Measurements from ENCODE around the gene UBN1.

Gene UBN1

DNA sequence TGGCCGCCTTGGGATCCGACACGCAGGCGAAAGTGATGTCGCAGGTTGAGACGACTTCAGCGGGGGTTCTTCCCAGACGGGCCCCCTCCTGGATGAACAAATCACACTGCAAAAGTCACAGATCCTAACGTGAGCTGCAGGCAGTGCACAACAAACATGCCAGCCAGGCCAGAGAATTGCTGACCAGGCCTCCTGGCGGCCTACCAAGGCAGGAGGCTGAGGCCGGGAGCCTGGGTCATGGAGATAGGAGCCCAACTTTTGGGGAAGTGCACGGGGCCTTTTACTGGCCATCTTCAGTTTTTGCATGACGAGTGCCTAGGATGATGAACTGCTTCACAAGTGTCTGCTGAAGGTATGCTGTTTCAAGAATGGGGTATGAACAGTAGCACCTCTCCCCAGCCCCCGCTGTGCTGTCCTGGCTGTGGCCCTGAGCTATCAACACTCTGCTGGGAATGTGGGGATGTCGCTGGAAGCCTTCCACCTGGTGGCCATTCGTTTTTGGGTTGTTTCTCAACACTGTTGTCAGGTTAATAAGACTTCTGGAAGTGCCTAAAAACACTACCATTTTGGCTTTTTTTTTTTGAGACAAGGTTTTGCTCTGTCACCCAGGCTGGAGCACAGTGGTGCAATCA is 32.6 kb upstream of the UBN1 start:
- DNase-seq, result no peak

DNA sequence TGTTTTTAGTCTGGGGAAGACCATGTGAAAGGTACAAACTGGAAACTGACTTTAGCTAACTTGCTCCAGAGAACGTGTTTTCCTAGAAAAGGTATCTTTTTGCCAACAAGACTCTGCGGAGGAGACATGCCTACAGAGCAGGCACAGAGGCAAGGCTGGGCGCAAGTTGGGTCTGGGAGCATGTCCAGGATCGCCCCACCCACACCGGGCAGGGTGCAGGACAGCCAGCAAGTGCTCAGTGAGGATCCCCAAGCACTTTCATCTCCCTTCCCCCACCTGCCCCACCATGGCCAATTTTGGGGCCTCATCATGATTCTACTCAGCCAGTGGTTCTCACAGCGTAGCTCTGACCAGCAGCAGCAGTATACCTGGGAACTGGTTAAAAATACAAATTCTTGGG is 26.6 kb upstream of the UBN1 start:
- DNase-seq, result no peak

DNA sequence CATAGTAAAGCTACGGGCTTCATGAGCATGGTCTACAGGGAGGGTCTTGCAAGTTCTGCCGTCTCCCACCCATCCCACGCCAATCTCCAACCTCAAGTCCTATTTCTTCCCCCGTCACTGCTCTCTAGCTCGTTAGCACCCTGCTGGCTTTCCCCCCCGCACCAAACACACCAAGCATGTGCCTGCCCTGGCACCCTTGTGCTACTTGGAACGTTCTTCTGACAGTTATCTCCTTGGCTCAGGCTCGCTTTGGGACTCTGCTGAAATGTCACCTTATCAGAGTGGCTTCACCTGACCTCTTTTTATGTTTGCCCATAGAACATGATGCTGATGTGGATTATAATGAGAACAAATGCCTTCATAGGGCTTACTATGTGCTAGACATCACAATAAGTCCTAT is 22.1 kb upstream of the UBN1 start:
- DNase-seq, result no peak

DNA sequence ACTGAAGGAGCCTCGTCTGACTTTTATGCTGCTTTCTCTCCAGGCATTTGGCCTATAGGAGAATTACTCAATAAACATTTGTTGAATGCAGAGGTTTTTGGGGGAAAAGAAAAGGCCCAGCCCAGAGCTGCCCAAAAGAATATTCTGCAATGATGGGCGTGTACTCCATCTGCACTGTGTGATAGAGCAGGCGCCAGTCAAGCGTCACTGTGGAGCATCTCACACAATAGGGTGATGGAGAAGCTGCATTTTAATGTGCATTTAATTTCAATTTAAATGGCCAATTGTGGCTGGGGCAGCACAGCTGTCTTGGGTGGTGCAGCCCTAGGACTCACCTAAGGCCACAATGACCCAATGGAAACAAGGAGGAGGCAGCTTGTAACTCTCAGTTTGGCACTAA is 20.8 kb upstream of the UBN1 start:
- DNase-seq, result no peak

DNA sequence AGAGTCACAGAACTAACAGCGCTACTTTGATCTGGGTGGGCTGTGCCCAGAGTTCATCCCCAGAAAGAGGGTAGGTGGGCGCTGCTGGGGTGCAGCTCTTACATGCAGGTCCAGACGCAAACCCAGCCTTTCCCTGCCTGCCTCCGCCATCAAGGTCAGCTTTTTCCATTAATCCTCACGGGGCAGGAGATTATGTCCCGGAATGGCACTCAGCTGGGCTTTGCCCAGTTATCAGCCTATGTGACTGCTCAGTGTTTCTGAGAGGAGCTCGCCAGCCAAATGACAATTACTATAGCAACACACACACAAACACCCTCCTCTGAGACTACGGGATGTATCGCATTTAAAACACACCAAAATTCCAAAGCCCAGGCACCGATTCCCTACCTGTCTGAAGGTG is 20.3 kb upstream of the UBN1 start:
- DNase-seq, result no peak

DNA sequence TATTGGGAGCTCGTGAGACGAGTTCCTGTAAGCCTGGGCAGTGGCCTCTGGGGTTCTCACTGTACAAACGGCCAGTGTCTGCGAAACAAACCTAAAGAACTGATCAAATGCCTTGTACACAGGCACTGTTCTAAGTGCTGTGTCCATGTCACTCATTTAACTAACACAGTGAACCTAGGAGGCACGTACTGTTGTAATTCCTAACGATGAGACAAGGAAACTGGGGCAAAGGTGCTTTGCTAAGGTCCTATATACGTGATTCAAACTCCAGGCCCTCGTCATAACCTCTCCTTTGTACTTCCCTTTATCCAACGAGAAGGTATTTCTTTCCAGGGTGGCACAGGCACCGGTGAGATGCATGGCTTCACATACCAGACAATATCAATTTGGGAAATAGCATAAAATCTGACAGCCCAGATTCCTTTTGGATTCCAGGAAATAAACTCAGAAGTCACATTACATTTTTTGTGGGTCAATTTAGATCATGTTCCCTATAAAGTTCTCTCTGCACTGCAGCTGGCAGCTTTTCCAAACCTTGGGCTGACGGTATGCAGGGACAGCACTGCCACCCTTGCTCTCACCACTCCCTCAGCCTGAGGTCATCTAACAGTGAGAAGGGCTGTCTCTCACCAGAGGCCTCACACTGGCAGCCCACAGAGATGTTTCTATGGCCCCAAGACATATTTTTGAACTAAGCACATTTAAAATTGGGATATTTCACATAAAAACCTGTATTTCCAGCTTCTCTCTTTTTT is 18.5 kb upstream of the UBN1 start:
- DNase-seq, result no peak

DNA sequence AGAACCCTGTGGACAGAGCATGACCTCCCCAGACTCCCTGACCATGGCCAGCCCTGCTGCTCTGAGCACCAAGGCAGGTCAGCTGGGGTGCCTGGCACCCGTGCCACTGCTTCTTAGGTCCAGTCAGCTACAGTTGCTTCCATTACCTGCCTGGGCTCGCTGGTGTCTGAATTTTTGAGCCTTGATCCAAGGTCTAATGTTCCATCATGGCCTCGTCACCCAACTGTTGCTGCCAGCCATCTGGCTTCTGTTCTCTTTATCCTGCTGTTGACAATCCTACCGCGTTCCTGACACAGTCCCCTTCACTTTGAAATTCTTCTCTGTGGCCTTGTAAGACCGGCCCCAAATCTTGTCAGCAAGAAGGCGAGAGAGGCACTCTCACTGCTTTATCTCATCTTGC is 16.9 kb upstream of the UBN1 start:
- DNase-seq, result no peak

DNA sequence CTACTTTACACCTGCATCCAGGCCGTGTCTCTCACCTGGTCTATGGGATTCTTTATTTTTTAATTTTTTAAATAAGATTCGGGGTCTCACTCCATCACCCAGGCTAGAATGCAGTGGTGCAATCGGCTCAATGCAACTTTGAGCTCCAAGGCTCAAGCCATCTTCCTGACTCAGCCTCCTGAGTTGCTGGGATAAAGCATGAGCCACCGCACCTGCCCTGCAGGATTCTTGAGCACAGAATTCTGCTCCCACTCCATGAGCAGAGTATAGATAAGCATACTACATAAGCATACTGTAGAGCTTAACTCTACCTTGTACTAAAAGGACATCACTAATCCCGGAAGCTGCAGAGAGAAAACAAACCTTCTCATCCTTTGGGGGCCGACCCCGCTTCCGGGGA is 15.7 kb upstream of the UBN1 start:
- DNase-seq, result no peak

DNA sequence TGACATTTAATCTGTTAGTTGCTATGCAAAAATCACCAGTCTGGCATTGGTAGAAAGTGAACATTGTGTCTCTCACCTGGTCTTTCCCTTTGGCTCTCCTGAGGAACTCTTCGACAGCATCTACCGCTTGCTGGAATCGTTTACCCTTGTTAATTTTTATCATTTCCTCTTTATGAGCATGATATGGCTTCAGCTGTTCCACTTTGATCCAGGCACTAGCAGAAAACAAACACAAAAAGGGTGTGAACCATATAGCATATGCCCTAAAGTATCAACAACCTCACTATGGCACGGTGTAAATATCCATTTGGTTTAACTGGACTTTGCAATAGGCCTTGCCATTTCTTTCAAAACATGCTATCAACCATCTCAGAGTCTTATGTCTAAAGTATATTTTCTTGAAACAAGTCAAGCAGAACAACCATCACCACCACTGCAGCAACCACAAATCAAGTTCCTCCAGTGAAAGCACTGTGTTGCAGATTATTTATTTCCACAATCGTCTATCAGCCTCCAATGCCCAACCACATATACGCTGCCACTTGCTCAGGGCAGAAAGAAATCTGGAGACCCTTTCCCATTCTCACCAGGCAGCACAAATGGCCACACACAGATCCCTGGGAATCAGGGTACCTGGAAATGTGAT is 14.5 kb upstream of the UBN1 start:
- DNase-seq, result no peak

DNA sequence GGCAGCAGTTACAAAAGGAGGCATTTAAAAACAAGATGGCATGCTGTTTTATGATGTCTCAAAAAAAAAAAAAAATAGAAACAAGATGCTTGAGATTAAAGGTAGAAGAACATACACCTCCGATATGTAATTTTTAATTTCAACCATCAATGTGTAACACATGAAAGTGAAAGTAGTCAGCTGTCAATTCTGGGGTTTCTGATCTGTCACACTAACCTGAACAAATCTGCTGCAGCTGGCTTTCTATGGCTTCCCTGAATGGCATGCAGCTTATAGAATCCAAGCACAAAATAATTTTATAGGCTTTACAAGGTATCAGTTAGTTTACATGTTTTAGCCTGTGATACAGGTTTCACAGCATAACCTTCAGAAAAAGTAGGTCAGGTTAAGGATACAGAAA is 13.7 kb upstream of the UBN1 start:
- DNase-seq, result no peak

DNA sequence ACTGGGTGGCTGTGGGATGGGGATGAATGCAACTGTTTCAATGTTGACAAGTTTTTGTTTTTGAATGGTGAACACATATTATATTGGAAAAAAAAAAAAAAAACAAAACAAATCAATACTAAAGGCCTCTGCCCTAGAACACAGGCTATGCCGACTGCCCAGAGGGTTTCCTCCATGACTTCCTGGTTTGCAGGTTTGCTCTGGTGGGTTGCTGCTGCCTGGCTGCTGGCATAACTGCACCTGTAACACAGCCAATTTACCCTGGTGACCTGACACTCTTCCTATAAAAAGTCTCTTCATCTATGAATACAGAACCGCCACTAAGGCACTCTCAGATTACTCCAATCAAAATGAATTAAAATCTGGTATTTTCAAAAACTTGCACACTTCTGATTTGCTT is 10.6 kb upstream of the UBN1 start:
- no peak for DNase-seq

DNA sequence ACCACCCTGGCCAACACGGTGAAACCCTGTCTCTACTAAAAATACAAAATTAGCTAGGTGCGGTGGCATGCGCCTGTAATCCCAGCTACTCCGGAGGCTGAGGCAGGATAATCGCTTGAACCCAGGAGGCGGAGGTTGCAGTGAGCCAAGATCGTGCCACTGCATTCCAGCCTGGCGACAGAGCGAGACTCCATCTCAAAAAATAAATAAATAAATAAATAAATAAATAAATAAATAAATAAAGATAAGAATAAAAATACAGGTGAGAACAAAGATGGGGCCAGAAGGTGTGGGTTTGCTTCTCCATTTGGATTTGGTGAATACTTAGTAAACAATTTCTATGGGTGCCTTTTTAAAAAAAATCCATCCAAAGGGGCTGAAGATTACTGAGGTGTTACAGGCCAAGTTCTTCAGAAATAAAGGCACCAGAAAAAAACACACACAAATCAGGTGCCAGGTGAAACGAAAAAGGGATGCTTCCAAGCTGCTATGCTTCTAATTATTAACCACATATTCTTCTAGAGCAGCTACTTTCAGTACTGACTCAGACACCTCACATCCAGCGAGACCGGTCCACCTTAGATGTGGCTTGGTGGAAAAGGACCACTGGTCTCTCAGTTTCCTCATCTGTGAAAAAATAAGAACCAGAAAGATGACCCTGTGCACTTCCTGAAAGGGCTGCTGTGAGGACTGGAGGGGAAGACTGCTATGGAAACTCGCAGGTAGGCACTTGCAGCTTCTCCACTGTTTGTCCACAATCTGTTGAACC is 9.4 kb upstream of the UBN1 start:
- DNase-seq, result no peak

DNA sequence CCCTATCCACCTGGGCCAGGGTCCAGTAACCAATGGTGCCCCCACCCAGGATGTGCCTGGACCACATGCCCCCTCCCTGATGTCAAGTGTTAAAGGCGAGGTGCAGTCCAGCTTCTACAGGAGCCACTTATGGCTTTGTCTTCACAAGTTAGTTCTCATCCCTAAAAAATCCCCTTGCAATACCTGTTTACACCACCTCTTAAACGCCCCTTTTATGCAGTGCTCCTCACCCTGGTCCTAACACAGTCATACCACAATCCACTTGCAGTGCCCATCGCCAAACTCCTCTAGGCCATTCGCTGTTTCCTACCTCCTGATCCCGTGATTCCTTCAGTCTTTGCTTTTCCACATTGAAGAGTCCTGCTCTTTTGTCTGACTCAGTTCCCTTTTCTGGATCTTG is 7.3 kb upstream of the UBN1 start:
- DNase-seq, result no peak

DNA sequence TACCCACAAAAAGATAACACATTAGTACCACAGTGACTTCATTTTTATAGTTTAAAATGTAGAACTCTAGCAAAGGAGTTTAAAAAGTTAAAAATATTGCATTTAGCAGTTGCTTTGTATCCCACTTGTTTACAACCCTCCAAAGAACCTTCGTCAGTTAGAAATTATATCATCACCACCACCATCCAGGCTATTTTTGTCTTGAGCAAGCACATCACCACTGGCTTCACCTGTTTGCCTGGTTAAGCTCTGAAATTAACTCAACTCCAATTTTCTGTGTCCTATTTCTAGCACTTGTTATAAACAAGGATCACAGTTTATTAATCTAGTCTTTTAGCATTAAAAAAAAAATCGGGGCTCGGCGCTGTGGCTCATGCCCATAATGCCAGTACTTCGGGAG is 6.3 kb upstream of the UBN1 start:
- DNase-seq, result no peak

DNA sequence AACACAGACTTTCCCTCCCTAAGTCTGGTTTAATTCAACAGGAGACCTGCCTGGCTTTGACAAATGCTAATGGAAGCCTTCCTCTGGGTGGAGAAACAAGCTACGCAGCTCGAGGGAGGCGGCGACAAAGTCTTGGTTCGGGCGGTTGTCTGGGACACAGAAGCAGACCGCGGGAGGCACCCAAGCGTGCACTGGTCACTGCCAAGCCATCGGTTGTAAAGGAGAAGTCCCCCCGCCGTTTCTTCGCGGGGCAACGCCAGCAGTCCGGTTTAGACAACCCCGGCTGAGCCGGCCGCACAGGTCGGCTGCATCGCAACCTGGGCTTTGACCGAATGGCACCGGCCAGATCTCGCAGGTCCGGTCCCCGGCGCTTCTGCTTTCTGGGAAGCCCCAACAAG is 779 bp upstream of the UBN1 start:
- DNase-seq, result no peak

DNA sequence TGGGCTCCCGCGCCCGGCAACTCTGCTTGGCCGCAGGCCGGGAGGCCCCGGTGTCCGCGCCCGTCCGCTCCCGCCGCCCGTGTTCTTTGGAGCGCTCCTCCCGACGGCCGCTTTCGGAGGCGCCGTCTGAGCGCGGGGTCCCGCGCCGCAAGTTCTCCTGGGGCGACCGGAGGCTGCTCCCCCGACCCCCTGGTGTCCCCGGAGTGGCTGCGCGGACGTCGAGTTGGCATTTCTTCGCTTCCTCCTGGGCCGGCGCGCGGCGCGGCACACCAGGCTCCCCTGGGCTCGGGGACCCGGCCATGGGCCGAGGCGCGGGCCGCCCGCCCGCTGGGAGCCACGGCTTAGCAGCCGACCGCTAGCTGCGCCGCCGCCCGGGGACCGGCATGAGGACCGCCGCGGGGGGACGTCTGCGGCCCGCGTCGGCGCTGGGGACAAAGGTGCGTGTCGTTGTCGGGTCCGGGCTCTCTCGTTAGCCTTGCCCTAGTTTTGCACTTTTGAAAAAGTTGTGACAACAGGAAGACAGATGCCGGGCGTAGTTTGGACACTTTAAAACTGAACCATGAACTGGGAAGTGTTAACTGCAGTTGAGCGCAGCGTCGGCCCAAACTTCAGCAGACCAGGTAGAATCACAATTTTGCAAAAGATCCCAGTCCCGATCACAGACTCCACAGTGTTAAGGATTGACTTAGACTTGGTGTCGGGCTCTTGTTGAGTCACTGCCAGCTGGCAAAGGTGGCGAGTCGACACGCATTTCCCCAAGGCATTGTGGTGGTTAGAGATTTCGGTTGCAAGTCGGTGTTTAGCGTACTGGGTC is 700 bp downstream of the UBN1 start:
- no peak for DNase-seq

DNA sequence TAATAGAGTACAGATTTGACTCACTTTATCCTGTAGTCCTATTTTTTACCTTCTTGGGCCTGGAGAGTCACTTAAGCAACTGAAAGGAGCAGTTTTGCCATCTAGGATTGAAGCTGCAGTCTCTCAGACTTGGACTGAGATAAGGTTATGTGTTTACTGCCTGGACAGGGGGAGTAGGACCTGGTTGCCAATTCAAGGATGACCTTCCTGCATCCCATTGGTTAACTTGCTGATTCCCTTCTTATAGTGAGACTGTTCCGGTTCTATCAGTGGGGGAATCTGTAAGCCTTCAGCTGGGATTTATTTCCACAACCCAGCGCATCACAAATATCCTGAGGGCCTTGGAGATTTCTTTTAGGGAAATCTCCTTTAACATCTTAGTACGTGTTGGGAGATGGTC is 2.9 kb downstream of the UBN1 start:
- no peak for DNase-seq

DNA sequence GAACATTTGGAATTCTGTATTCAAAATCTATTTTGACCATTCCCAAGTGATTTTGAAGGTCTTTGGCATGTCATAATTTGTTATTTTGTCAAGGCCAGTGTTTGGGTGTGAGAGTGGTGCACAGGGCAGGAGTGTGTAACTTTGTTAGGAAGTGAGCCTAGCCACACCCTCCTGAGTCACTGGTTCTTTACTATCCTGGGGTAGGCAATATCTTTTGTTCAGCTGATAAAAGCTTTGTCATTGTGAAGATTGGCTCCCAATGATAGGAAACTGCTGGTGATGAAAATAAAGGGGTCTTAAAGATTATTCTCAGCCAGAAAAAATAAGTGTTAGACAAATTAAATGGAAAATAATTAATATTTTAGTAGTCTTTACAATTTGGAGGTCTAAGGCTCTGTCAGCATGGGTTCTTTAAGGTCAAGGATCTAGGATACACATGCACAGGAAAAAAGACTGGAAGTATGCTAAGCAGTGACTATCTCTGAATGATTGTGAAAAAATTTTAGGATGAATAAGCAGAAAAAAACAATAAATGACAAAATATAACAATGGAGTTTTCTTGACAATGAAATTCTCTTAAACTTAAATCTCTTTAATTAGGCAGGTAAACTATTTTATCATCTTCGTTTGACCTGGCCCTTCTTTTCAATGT is 5.1 kb downstream of the UBN1 start:
- DNase-seq, result no peak

DNA sequence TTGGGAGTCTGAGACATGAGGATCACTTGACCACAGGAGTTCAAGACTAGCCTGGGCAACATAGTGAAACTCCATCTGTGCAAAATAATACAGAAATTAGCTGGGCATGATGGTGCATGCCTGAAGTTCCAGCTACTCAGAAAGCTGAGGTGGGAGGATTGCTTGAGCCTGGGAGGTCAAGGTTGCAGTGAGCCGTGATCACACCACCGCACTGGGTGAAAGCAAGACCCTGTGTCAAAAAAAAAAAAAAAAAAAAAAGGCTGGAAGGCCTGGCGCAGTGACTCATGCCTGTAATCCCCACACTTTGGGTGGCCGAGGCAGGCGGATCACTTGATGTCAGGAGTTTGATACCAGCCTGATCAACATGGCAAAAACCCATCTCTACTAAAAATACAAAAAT is 8.1 kb downstream of the UBN1 start:
- DNase-seq, result no peak

DNA sequence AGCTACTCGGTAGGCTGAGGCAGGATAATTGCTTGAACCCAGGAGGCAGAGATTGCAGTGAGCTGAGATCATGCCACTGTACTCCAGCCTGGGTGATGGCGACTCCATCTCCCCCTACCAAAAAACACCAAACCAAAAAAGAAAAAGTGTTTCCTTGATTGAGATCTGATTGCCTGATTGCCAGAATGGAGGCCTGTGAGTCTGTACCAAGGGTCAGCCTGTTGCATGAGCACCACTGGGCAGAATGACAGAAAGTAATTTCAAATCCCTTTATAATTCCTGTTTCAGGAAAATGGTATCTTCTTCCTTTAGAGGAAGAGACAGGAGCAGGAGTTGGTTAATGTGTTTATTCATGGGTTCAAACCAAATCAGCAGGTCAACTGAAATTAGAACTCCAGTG is 8.5 kb downstream of the UBN1 start:
- no peak for DNase-seq

DNA sequence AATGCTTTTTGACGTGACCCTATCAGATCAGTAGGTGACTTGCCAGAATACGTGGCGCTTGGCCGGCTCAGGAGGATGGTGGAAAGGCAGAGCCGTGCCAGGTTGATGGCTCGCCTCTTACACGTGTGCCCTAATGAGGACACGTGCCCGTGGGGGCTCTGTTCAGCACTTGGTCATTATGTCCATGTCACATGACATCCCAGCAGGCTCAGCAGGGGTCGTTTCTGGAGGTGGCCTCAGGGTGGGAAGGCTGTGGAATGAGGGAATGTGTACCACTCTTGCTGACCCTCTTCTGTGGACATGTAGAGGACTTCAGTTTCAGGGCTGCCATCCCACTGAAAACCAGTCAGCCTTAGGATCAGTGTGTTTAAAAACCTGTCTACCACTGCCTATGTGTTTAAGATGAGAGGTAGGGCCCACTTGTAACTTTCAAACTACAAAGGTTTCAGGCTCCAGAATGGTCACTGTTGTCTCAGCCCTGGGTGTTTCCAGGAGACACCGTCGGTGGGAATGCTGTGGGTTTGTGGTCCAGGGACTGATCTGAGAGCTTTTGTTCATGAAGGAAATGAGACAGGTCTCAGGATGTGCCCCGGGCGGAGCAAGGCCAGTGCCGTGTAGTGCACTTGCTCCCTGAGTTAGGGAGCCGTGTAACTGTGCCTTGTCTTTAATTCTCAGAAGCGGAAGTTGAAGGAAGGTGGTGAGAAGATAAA is 12.1 kb downstream of the UBN1 start:
- no peak for DNase-seq

DNA sequence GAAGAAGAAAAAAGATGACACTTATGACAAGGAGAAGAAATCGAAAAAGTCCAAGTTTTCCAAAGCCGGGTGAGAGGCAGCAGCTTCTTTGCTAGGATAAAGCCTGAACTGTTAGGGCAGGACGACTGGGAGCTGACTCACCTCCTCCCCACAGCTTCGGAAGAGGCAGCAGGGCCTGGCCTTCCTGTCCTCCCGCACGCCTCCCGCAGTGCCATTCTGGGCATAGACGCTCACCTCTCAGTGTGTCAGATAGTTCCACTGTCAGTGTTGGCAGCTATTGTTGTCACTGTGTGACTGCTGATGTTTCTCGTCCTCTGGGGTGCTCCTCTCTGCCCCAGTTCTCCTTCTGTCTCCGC is 12.6 kb downstream of the UBN1 start:
- DNase-seq, result no peak

Data from SIG-M5 (cell line).